WTC11 (cell line): ENCODE results near the gene ZNF627.

Source experiments
- ETV6 ChIP-seq: sonication (generic); formaldehyde crosslinking; IDR thresholded peaks from 2 replicates; pipeline ENCODE4 v1.8.1; 2022; ENCODE audit warnings: mild to moderate bottlenecking, missing genetic modification reagents
- FOXJ3 ChIP-seq: sonication (generic); formaldehyde crosslinking; IDR thresholded peaks from 2 replicates; pipeline ENCODE4 v1.9.0; 2021; ENCODE audit warnings: missing genetic modification reagents, mild to moderate bottlenecking, borderline replicate concordance
- IRF2 ChIP-seq: sonication (generic); formaldehyde crosslinking; IDR thresholded peaks from 2 replicates; pipeline ENCODE4 v1.8.0; 2022; ENCODE audit warnings: low read depth, missing genetic modification reagents, borderline replicate concordance
- TF ChIP-seq, protein P1 (sequence below): fragments of 200-600 bp; IDR thresholded peaks from 2 replicates; pipeline ENCODE4 v1.8.0; 2022; ENCODE audit warnings: antibody characterized with exemption
- TF ChIP-seq, protein P2 (sequence below): sonication (generic); formaldehyde crosslinking; IDR thresholded peaks from 2 replicates; pipeline ENCODE4 v1.8.1; 2023; ENCODE audit warnings: mild to moderate bottlenecking, missing genetic modification reagents, moderate library complexity
- TF ChIP-seq, protein P3 (sequence below): sonication (generic); formaldehyde crosslinking; IDR thresholded peaks from 2 replicates; pipeline ENCODE4 v1.8.1; 2023; ENCODE audit warnings: mild to moderate bottlenecking, missing genetic modification reagents, borderline replicate concordance
- TF ChIP-seq, protein P4 (sequence below): fragments of 250-450 bp; sonication (Bioruptor Pico); IDR thresholded peaks from 2 replicates; pipeline ENCODE4 v1.9.0; 2021; ENCODE audit warnings: mild to moderate bottlenecking

DNA sequence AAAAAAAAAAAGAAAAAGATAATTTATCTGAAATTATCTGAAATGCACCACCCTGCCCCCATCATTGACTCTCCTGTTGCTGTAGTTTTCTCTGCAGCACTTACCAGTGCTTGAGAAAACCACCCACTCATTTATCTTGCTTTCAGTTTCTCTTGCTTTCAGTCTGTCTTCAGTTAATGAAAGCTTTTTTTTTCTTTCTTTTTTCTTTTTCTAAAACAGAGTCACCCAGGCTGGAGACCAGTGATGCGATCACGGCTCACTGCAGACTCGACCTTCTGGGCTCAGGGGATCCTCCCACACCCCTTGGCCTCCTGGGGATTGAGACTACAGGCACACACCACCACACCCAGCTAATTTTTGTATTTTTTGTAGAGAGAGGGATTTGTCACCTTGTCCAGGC is 15.5 kb upstream of the ZNF627 start:
- TF ChIP-seq, protein P1, sequence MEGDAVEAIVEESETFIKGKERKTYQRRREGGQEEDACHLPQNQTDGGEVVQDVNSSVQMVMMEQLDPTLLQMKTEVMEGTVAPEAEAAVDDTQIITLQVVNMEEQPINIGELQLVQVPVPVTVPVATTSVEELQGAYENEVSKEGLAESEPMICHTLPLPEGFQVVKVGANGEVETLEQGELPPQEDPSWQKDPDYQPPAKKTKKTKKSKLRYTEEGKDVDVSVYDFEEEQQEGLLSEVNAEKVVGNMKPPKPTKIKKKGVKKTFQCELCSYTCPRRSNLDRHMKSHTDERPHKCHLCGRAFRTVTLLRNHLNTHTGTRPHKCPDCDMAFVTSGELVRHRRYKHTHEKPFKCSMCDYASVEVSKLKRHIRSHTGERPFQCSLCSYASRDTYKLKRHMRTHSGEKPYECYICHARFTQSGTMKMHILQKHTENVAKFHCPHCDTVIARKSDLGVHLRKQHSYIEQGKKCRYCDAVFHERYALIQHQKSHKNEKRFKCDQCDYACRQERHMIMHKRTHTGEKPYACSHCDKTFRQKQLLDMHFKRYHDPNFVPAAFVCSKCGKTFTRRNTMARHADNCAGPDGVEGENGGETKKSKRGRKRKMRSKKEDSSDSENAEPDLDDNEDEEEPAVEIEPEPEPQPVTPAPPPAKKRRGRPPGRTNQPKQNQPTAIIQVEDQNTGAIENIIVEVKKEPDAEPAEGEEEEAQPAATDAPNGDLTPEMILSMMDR = no peak
- TF ChIP-seq, protein P2, sequence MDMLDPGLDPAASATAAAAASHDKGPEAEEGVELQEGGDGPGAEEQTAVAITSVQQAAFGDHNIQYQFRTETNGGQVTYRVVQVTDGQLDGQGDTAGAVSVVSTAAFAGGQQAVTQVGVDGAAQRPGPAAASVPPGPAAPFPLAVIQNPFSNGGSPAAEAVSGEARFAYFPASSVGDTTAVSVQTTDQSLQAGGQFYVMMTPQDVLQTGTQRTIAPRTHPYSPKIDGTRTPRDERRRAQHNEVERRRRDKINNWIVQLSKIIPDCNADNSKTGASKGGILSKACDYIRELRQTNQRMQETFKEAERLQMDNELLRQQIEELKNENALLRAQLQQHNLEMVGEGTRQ (CRISPR knock-in tag) = no peak
- TF ChIP-seq IRF2 (CRISPR knock-in tag) = no peak
- no peak for TF ChIP-seq ETV6
- TF ChIP-seq, protein P3, sequence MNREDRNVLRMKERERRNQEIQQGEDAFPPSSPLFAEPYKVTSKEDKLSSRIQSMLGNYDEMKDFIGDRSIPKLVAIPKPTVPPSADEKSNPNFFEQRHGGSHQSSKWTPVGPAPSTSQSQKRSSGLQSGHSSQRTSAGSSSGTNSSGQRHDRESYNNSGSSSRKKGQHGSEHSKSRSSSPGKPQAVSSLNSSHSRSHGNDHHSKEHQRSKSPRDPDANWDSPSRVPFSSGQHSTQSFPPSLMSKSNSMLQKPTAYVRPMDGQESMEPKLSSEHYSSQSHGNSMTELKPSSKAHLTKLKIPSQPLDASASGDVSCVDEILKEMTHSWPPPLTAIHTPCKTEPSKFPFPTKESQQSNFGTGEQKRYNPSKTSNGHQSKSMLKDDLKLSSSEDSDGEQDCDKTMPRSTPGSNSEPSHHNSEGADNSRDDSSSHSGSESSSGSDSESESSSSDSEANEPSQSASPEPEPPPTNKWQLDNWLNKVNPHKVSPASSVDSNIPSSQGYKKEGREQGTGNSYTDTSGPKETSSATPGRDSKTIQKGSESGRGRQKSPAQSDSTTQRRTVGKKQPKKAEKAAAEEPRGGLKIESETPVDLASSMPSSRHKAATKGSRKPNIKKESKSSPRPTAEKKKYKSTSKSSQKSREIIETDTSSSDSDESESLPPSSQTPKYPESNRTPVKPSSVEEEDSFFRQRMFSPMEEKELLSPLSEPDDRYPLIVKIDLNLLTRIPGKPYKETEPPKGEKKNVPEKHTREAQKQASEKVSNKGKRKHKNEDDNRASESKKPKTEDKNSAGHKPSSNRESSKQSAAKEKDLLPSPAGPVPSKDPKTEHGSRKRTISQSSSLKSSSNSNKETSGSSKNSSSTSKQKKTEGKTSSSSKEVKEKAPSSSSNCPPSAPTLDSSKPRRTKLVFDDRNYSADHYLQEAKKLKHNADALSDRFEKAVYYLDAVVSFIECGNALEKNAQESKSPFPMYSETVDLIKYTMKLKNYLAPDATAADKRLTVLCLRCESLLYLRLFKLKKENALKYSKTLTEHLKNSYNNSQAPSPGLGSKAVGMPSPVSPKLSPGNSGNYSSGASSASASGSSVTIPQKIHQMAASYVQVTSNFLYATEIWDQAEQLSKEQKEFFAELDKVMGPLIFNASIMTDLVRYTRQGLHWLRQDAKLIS (CRISPR knock-in tag) = no peak
- no peak for TF ChIP-seq FOXJ3 (CRISPR knock-in tag)
- TF ChIP-seq, protein P4, sequence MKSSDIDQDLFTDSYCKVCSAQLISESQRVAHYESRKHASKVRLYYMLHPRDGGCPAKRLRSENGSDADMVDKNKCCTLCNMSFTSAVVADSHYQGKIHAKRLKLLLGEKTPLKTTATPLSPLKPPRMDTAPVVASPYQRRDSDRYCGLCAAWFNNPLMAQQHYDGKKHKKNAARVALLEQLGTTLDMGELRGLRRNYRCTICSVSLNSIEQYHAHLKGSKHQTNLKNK (CRISPR knock-in tag) = no peak
